Neural cell (in vitro differentiated cells): Measurements from ENCODE around the gene VPS26A. TPM values are rescaled to one million over a fixed set of nuclear protein-coding genes. Genes with fewer than 3 reads are reported as not detected.
A peak's percentile ranks its signal among the peaks of the same experiment; 100 is the strongest.

Experiments
- H2AFZ ChIP-seq: fragments of 200-600, 300-800 bp; sonication (generic), shearing (Covaris generic); 2 replicates; pipeline ENCODE4 v1.6.0; 2014; ENCODE audit warnings: low read depth, mild to moderate bottlenecking, antibody characterized with exemption, low read length, moderate library complexity
- H3F3A ChIP-seq: fragments of 200-600 bp; shearing (Covaris generic); 2 replicates; pipeline ENCODE4 v1.6.1; 2016; ENCODE audit warnings: mild to moderate bottlenecking, moderate library complexity, mixed read lengths, antibody characterized with exemption, low read length; ENCODE audit not compliant: insufficient read depth, poor library complexity, severe bottlenecking
- H3K27ac ChIP-seq: fragments of 200-600, 300-800 bp; sonication (generic), shearing (Covaris generic); 2 replicates; pipeline ENCODE4 v1.5.1; 2014; ENCODE audit warnings: mild to moderate bottlenecking, low read length, moderate library complexity
- H3K27me3 ChIP-seq: fragments of 300-800, 200-600 bp; sonication (generic), shearing (Covaris generic); 2 replicates; pipeline ENCODE4 v1.6.0; 2014; ENCODE audit warnings: mild to moderate bottlenecking, low read depth, low read length, moderate library complexity; ENCODE audit not compliant: insufficient read depth
- H3K36me3 ChIP-seq: fragments of 300-800, 200-600 bp; sonication (generic), shearing (Covaris generic); 2 replicates; pipeline ENCODE4 v1.5.1; 2014; ENCODE audit warnings: mild to moderate bottlenecking, antibody characterized with exemption, low read length, moderate library complexity; ENCODE audit not compliant: insufficient read depth
- H3K4me2 ChIP-seq: fragments of 300-800, 200-600 bp; sonication (generic), shearing (Covaris generic); 2 replicates; pipeline ENCODE4 v1.6.0; 2014; ENCODE audit warnings: mild to moderate bottlenecking, low read length
- H3K4me3 ChIP-seq: fragments of 300-800, 200-600 bp; sonication (generic), shearing (Covaris generic); 2 replicates; pipeline ENCODE4 v1.5.1; 2014; ENCODE audit warnings: mild to moderate bottlenecking, low read length, moderate library complexity
- H3K79me2 ChIP-seq: fragments of 200-600 bp; shearing (Covaris generic); replicated peaks from 2 replicates; pipeline ENCODE4 v1.6.0; 2014; ENCODE audit warnings: mild to moderate bottlenecking, low read length, moderate library complexity; ENCODE audit not compliant: insufficient read depth
- H3K9ac ChIP-seq: fragments of 300-800, 200-600 bp; sonication (generic), shearing (Covaris generic); 2 replicates; pipeline ENCODE4 v1.6.1; 2016; ENCODE audit warnings: mild to moderate bottlenecking, low read length, mixed read lengths
- H3K9me2 ChIP-seq: fragments of 200-600 bp; shearing (Covaris generic); 2 replicates; pipeline ENCODE4 v1.6.1; 2016; ENCODE audit warnings: mild to moderate bottlenecking, low read length, mixed read lengths; ENCODE audit not compliant: insufficient read depth
- H3K9me3 ChIP-seq: fragments of 200-600, 300-800 bp; sonication (generic), shearing (Covaris generic); 2 replicates; pipeline ENCODE4 v1.6.1; 2016; ENCODE audit warnings: mild to moderate bottlenecking, mixed run types, low read length, moderate library complexity, mixed read lengths
- H4K20me1 ChIP-seq: fragments of 200-600 bp; shearing (Covaris generic); 2 replicates; pipeline ENCODE4 v1.6.1; 2016; ENCODE audit warnings: mild to moderate bottlenecking, mixed run types; ENCODE audit not compliant: insufficient read depth
- EP300 ChIP-seq: fragments of 450-650 bp; conservative IDR thresholded peaks from 2 replicates; pipeline ENCODE4 v1.6.1; 2014; ENCODE audit warnings: antibody characterized with exemption, mild to moderate bottlenecking, moderate library complexity; ENCODE audit not compliant: poor library complexity, severe bottlenecking
- EZH2 ChIP-seq: fragments of 200-600, 300-800 bp; shearing (Covaris generic), sonication (generic); IDR thresholded peaks from 2 replicates; pipeline ENCODE4 v1.6.1; 2014; ENCODE audit warnings: antibody characterized with exemption, low read length, borderline replicate concordance, mild to moderate bottlenecking; ENCODE audit not compliant: insufficient read depth, poor library complexity, severe bottlenecking
- MXI1 ChIP-seq: fragments of 450-650 bp; conservative IDR thresholded peaks from 2 replicates; pipeline ENCODE4 v1.6.1; 2014; ENCODE audit warnings: antibody characterized with exemption, mild to moderate bottlenecking; ENCODE audit not compliant: poor library complexity, severe bottlenecking
- POLR2AphosphoS5 ChIP-seq: IDR thresholded peaks from 2 replicates; pipeline ENCODE4 v1.6.1; 2012
- RAD21 ChIP-seq: fragments of 450-650 bp; conservative IDR thresholded peaks from 2 replicates; pipeline ENCODE4 v1.6.1; 2014; ENCODE audit warnings: antibody characterized with exemption, mild to moderate bottlenecking, moderate library complexity
- SMC3 ChIP-seq: fragments of 450-650 bp; conservative IDR thresholded peaks from 2 replicates; pipeline ENCODE4 v1.6.1; 2014; ENCODE audit warnings: antibody characterized with exemption, mild to moderate bottlenecking, moderate library complexity; ENCODE audit not compliant: poor library complexity
- TAF1 ChIP-seq: IDR thresholded peaks from 2 replicates; pipeline ENCODE4 v1.6.1; 2012; ENCODE audit warnings: low read depth
- polyA plus RNA-seq: library from polyadenylated mRNA; depleted of rRNA; stranded (reverse); fragments of >200 nt; gene quantifications from 2 replicates; pipeline ENCODE4 v1.2.3, GENCODE V29; 2014
- TF ChIP-seq, protein P1 (sequence below): IDR thresholded peaks from 2 replicates; pipeline ENCODE4 v1.6.1; 2012; ENCODE audit warnings: borderline replicate concordance
- TF ChIP-seq, protein P2 (sequence below): fragments of 450-650 bp; IDR thresholded peaks from 2 replicates; pipeline ENCODE4 v1.5.1; 2014; ENCODE audit warnings: antibody characterized with exemption, mild to moderate bottlenecking, moderate library complexity; ENCODE audit not compliant: poor library complexity, severe bottlenecking

Gene VPS26A
- polyA plus RNA-seq, 1 donor from 2014 or later, result 48.9 TPM

DNA sequence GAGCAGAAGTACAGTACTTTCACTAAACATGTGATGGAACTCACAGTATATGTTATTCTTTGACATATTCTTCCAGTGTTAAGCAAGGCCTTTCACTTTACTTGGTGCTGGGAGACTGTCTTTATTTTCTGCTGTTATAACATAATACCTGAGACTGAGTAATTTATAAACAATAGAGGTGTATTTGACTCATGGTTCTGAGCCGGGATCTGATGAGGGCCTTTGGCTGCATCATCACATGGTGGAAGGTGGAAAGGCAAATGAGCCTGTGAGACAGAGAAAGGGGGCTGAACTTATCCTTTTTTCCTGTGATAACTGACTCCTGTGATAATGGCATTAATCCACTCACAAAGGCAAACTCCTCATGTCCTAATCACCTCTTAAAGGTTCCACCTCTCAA is 57.5 kb downstream of the VPS26A start:
- no peak for TF ChIP-seq MXI1
- TF ChIP-seq EZH2, result no peak
- no peak for TF ChIP-seq TAF1
- TF ChIP-seq, protein P1, sequence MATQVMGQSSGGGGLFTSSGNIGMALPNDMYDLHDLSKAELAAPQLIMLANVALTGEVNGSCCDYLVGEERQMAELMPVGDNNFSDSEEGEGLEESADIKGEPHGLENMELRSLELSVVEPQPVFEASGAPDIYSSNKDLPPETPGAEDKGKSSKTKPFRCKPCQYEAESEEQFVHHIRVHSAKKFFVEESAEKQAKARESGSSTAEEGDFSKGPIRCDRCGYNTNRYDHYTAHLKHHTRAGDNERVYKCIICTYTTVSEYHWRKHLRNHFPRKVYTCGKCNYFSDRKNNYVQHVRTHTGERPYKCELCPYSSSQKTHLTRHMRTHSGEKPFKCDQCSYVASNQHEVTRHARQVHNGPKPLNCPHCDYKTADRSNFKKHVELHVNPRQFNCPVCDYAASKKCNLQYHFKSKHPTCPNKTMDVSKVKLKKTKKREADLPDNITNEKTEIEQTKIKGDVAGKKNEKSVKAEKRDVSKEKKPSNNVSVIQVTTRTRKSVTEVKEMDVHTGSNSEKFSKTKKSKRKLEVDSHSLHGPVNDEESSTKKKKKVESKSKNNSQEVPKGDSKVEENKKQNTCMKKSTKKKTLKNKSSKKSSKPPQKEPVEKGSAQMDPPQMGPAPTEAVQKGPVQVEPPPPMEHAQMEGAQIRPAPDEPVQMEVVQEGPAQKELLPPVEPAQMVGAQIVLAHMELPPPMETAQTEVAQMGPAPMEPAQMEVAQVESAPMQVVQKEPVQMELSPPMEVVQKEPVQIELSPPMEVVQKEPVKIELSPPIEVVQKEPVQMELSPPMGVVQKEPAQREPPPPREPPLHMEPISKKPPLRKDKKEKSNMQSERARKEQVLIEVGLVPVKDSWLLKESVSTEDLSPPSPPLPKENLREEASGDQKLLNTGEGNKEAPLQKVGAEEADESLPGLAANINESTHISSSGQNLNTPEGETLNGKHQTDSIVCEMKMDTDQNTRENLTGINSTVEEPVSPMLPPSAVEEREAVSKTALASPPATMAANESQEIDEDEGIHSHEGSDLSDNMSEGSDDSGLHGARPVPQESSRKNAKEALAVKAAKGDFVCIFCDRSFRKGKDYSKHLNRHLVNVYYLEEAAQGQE, result no peak
- no peak for TF ChIP-seq EP300
- TF ChIP-seq, protein P2, sequence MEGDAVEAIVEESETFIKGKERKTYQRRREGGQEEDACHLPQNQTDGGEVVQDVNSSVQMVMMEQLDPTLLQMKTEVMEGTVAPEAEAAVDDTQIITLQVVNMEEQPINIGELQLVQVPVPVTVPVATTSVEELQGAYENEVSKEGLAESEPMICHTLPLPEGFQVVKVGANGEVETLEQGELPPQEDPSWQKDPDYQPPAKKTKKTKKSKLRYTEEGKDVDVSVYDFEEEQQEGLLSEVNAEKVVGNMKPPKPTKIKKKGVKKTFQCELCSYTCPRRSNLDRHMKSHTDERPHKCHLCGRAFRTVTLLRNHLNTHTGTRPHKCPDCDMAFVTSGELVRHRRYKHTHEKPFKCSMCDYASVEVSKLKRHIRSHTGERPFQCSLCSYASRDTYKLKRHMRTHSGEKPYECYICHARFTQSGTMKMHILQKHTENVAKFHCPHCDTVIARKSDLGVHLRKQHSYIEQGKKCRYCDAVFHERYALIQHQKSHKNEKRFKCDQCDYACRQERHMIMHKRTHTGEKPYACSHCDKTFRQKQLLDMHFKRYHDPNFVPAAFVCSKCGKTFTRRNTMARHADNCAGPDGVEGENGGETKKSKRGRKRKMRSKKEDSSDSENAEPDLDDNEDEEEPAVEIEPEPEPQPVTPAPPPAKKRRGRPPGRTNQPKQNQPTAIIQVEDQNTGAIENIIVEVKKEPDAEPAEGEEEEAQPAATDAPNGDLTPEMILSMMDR, result no peak
- TF ChIP-seq RAD21, result no peak
- no peak for TF ChIP-seq SMC3
- no peak for TF ChIP-seq POLR2AphosphoS5
- Histone ChIP-seq H3K4me2 (peak overlapping the region; percentile 93), H3F3A (no peaks in the 10 kb centered on the region), H3K79me2 (peaks cover 32% of the 10 kb centered on the region), H3K9ac (peak overlapping the region; percentile 83), H3K27me3 (no peaks in the 10 kb centered on the region), H3K4me3 (peak overlapping the region; percentile 75), H2AFZ (no peak overlapping the region), H3K36me3 (no peaks in the 10 kb centered on the region), H3K9me2 (no peaks in the 10 kb centered on the region), H4K20me1 (no peaks in the 10 kb centered on the region), H3K9me3 (no peaks in the 10 kb centered on the region), H3K27ac (no peak overlapping the region)

DNA sequence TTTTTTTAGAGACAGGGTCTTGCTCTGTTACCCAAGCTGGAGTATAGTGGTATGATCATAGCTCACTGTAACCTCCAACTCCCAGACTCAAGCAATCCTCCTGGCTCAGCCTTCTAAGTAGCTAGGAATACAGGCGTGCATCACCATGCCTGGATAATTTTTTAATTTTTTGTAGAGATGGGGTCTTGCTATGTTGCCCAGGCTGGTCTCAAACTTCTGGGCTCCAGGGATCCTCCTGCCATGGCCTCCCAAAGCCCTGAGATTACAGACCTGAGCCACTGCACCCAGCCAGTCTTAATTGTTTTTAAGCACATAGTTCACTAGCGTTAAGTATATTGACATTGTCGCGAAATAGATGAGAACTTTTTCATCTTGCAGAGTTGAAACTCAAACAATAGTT is 58.0 kb downstream of the VPS26A start:
- Histone ChIP-seq H3K4me2 (no peak overlapping the region), H3K9me3 (no peaks in the 10 kb centered on the region), H4K20me1 (no peaks in the 10 kb centered on the region), H3K79me2 (peaks cover 32% of the 10 kb centered on the region), H3F3A (no peaks in the 10 kb centered on the region), H3K36me3 (no peaks in the 10 kb centered on the region), H2AFZ (no peak overlapping the region), H3K4me3 (no peak overlapping the region), H3K9me2 (no peaks in the 10 kb centered on the region), H3K27me3 (no peaks in the 10 kb centered on the region), H3K9ac (no peak overlapping the region), H3K27ac (no peak overlapping the region)
- no peak for TF ChIP-seq EP300
- TF ChIP-seq EZH2, result no peak
- TF ChIP-seq POLR2AphosphoS5, result no peak
- TF ChIP-seq, protein P1, result no peak
- TF ChIP-seq MXI1, result no peak
- no peak for TF ChIP-seq SMC3
- TF ChIP-seq RAD21, result no peak
